GM23338 (cell line): ENCODE data around the gene HDAC9.

Source experiments
- CREB1 ChIP-seq: fragments of 250-450 bp; sonication (Bioruptor Pico); IDR thresholded peaks from 2 replicates; pipeline ENCODE4 v1.5.0; 2020; ENCODE audit warnings: low read depth, mild to moderate bottlenecking, moderate library complexity
- EZH2 ChIP-seq: fragments of 200-600 bp; sonication (generic); IDR thresholded peaks from one replicate; pipeline ENCODE4 v1.8.0; 2017; ENCODE audit warnings: antibody characterized with exemption, mild to moderate bottlenecking, low read depth; ENCODE audit not compliant: unreplicated experiment
- EZH2phosphoT487 ChIP-seq: fragments of 200-600 bp; sonication (generic); IDR thresholded peaks from one replicate; pipeline ENCODE4 v1.8.1; 2018; ENCODE audit warnings: antibody characterized with exemption; ENCODE audit not compliant: unreplicated experiment
- JUNB ChIP-seq: IDR thresholded peaks from one replicate; pipeline ENCODE4 v1.6.1; 2016; ENCODE audit warnings: antibody characterized with exemption; ENCODE audit not compliant: unreplicated experiment
- NANOG ChIP-seq: IDR thresholded peaks from 2 replicates; pipeline ENCODE4 v1.6.1; 2016; ENCODE audit warnings: antibody characterized with exemption, borderline replicate concordance
- POLR2AphosphoS5 ChIP-seq: IDR thresholded peaks from 2 replicates; pipeline ENCODE4 v1.6.1; 2016; ENCODE audit warnings: antibody characterized with exemption, low read depth
- STAT1 ChIP-seq: IDR thresholded peaks from one replicate; pipeline ENCODE4 v1.6.1; 2016; ENCODE audit warnings: antibody characterized with exemption; ENCODE audit not compliant: unreplicated experiment
- ZNF114 ChIP-seq: fragments of 250-450 bp; sonication (Bioruptor Pico); IDR thresholded peaks from 2 replicates; pipeline ENCODE4 v1.5.0; 2020; ENCODE audit warnings: mild to moderate bottlenecking, moderate library complexity
- ZNF331 ChIP-seq: fragments of 250-450 bp; sonication (Bioruptor Pico); IDR thresholded peaks from 2 replicates; pipeline ENCODE4 v1.5.0; 2020; ENCODE audit warnings: low read depth, mild to moderate bottlenecking, moderate library complexity
- ZNF462 ChIP-seq: fragments of 250-450 bp; sonication (Bioruptor Pico); IDR thresholded peaks from 2 replicates; pipeline ENCODE4 v1.5.0; 2020; ENCODE audit warnings: mild to moderate bottlenecking, moderate library complexity
- TF ChIP-seq, protein P1 (sequence below), 2 experiments: fragments of 200-600 bp in 1 of 2; sonication (generic) in 1 of 2; conservative IDR thresholded peaks; 2 replicates each; pipeline versions ENCODE4 v1.5.1 to v1.6.1; 2016 to 2017; ENCODE audit warnings: antibody characterized with exemption in 2 of 2, low read depth in 2 of 2, mild to moderate bottlenecking in 2 of 2, moderate library complexity in 1 of 2
- TF ChIP-seq, protein P2 (sequence below): IDR thresholded peaks from 2 replicates; pipeline ENCODE4 v1.6.1; 2016; ENCODE audit warnings: antibody characterized with exemption
- TF ChIP-seq, protein P3 (sequence below): IDR thresholded peaks from one replicate; pipeline ENCODE4 v1.6.1; 2018; ENCODE audit warnings: antibody characterized with exemption; ENCODE audit not compliant: unreplicated experiment

GRCh38 chr7:19009241-19009935 lies 513.8 kb downstream of the HDAC9 start:
- TF ChIP-seq, protein P1, sequence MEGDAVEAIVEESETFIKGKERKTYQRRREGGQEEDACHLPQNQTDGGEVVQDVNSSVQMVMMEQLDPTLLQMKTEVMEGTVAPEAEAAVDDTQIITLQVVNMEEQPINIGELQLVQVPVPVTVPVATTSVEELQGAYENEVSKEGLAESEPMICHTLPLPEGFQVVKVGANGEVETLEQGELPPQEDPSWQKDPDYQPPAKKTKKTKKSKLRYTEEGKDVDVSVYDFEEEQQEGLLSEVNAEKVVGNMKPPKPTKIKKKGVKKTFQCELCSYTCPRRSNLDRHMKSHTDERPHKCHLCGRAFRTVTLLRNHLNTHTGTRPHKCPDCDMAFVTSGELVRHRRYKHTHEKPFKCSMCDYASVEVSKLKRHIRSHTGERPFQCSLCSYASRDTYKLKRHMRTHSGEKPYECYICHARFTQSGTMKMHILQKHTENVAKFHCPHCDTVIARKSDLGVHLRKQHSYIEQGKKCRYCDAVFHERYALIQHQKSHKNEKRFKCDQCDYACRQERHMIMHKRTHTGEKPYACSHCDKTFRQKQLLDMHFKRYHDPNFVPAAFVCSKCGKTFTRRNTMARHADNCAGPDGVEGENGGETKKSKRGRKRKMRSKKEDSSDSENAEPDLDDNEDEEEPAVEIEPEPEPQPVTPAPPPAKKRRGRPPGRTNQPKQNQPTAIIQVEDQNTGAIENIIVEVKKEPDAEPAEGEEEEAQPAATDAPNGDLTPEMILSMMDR (conservative IDR thresholded peaks at IDR 0.05; ENCODE audit: low read depth in 2 of 2): no peak
- TF ChIP-seq JUNB (no peak), EZH2phosphoT487 (no peak), POLR2AphosphoS5 (no peak), ZNF331 (CRISPR knock-in tag) (no peak), EZH2 (no peak), STAT1 (no peak), CREB1 (CRISPR knock-in tag) (no peak), ZNF114 (CRISPR knock-in tag) (no peak), NANOG (no peak), ZNF462 (CRISPR knock-in tag) (no peak)
- TF ChIP-seq, protein P2, sequence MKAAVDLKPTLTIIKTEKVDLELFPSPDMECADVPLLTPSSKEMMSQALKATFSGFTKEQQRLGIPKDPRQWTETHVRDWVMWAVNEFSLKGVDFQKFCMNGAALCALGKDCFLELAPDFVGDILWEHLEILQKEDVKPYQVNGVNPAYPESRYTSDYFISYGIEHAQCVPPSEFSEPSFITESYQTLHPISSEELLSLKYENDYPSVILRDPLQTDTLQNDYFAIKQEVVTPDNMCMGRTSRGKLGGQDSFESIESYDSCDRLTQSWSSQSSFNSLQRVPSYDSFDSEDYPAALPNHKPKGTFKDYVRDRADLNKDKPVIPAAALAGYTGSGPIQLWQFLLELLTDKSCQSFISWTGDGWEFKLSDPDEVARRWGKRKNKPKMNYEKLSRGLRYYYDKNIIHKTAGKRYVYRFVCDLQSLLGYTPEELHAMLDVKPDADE: no peak
- TF ChIP-seq, protein P3, sequence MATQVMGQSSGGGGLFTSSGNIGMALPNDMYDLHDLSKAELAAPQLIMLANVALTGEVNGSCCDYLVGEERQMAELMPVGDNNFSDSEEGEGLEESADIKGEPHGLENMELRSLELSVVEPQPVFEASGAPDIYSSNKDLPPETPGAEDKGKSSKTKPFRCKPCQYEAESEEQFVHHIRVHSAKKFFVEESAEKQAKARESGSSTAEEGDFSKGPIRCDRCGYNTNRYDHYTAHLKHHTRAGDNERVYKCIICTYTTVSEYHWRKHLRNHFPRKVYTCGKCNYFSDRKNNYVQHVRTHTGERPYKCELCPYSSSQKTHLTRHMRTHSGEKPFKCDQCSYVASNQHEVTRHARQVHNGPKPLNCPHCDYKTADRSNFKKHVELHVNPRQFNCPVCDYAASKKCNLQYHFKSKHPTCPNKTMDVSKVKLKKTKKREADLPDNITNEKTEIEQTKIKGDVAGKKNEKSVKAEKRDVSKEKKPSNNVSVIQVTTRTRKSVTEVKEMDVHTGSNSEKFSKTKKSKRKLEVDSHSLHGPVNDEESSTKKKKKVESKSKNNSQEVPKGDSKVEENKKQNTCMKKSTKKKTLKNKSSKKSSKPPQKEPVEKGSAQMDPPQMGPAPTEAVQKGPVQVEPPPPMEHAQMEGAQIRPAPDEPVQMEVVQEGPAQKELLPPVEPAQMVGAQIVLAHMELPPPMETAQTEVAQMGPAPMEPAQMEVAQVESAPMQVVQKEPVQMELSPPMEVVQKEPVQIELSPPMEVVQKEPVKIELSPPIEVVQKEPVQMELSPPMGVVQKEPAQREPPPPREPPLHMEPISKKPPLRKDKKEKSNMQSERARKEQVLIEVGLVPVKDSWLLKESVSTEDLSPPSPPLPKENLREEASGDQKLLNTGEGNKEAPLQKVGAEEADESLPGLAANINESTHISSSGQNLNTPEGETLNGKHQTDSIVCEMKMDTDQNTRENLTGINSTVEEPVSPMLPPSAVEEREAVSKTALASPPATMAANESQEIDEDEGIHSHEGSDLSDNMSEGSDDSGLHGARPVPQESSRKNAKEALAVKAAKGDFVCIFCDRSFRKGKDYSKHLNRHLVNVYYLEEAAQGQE: no peak
